Smooth muscle cell (in vitro differentiated cells): ENCODE results near the gene SH3RF3. TPM values are rescaled to one million over a fixed set of nuclear protein-coding genes. Genes with fewer than 3 reads are reported as not detected.

ENCODE experiments used
- DNase-seq: peaks from one replicate; lab custom pipeline; 2025; ENCODE audit not compliant: unreplicated experiment; lab: John Stamatoyannopoulos, UW
- H2AFZ ChIP-seq: fragments of 200-600 bp; sonication (generic); 2 replicates; pipeline ENCODE4 v1.6.0; 2016; ENCODE audit warnings: antibody characterized with exemption, low read depth, mild to moderate bottlenecking
- H3F3A ChIP-seq: fragments of 200-600 bp; sonication (generic); 2 replicates; pipeline ENCODE4 v1.6.0; 2017; ENCODE audit warnings: antibody characterized with exemption, low read depth
- H3K27ac ChIP-seq: fragments of 200-600 bp; sonication (generic); 2 replicates; pipeline ENCODE4 v1.5.1; 2016; ENCODE audit warnings: low read depth, mild to moderate bottlenecking
- H3K27me3 ChIP-seq: fragments of 200-600 bp; sonication (generic); 2 replicates; pipeline ENCODE4 v1.6.1; 2016; ENCODE audit warnings: low read depth, mild to moderate bottlenecking
- H3K36me3 ChIP-seq: fragments of 200-600 bp; sonication (generic); 2 replicates; pipeline ENCODE4 v1.5.1; 2016; ENCODE audit warnings: low read depth
- H3K4me1 ChIP-seq: fragments of 200-600 bp; sonication (generic); 2 replicates; pipeline ENCODE4 v1.5.1; 2016; ENCODE audit warnings: low read depth
- H3K4me2 ChIP-seq: fragments of 200-600 bp; sonication (generic); 2 replicates; pipeline ENCODE4 v1.6.0; 2016; ENCODE audit warnings: mild to moderate bottlenecking
- H3K4me3 ChIP-seq: fragments of 200-600 bp; sonication (generic); 2 replicates; pipeline ENCODE4 v1.5.1; 2016; ENCODE audit warnings: mild to moderate bottlenecking
- H3K79me2 ChIP-seq: fragments of 200-600 bp; sonication (generic); 2 replicates; pipeline ENCODE4 v1.6.0; 2016; ENCODE audit warnings: low read depth, mild to moderate bottlenecking
- H3K9ac ChIP-seq: fragments of 200-600 bp; sonication (generic); 2 replicates; pipeline ENCODE4 v1.6.0; 2016; ENCODE audit warnings: low read depth
- H3K9me3 ChIP-seq: fragments of 200-600 bp; sonication (generic); replicated peaks from 2 replicates; pipeline ENCODE4 v1.5.1; 2016; ENCODE audit warnings: low read depth
- H4K20me1 ChIP-seq: fragments of 200-600 bp; sonication (generic); 2 replicates; pipeline ENCODE4 v1.6.0; 2016; ENCODE audit warnings: low read depth
- CTCF ChIP-seq: fragments of 200-600 bp; sonication (generic); IDR thresholded peaks from 2 replicates; pipeline ENCODE4 v1.5.1; 2017; ENCODE audit warnings: borderline replicate concordance, mild to moderate bottlenecking, antibody characterized with exemption; ENCODE audit not compliant: insufficient read depth, poor library complexity, severe bottlenecking
- WGBS: methylation state at CpG from one replicate; pipeline ENCODE4 v1.1.7; 2016; ENCODE audit warnings: low lambda C conversion rate; 5-methylcytosine and 5-hydroxymethylcytosine counted together
- polyA plus RNA-seq: library from polyadenylated mRNA; unstranded; fragments of >200 nt; fragmentation: Nextera tagmentation; extraction: Ambion mirVana; gene quantifications from 2 replicates; pipeline ENCODE4 v1.2.1, GENCODE V29; 2016
- total RNA-seq: library from RNA; depleted of rRNA; stranded (reverse); fragments of >200 nt; gene quantifications from 2 replicates; pipeline ENCODE4 v1.2.3, GENCODE V29; 2014

Gene SH3RF3
- total and polyA plus RNA-seq, 2 experiments from 2014 or later = 6.6 to 11.8 TPM

- no peak overlapping the region for H3K27ac ChIP-seq
- H2AFZ ChIP-seq = no peak overlapping the region
- H3K36me3 ChIP-seq = no peaks in the 10 kb centered on the region
- no peak overlapping the region for H3K9ac ChIP-seq
- H3K9me3 ChIP-seq = no peaks in the 10 kb centered on the region
- DNase-seq = no peak
- H3K4me1 ChIP-seq = peaks cover 12% of the 10 kb centered on the region
- WGBS = 93% methylated on average over 11 of the region's 11 CpGs
- no peaks in the 10 kb centered on the region for H3K79me2 ChIP-seq
- peaks cover 17% of the 10 kb centered on the region for H3F3A ChIP-seq
- TF ChIP-seq CTCF = no peak
- H3K4me3 ChIP-seq = no peak overlapping the region
- H4K20me1 ChIP-seq = no peaks in the 10 kb centered on the region
- no peaks in the 10 kb centered on the region for H3K27me3 ChIP-seq
- no peak overlapping the region for H3K4me2 ChIP-seq
Observed at GRCh38 chr2:109474319-109474825, 345.4 kb downstream of the SH3RF3 start.

- TF ChIP-seq CTCF = no peak
- H3K4me2 ChIP-seq = no peak overlapping the region
- H3K27ac ChIP-seq = no peak overlapping the region
- H3K4me3 ChIP-seq = no peak overlapping the region
- WGBS = 79% methylated on average over 6 of the region's 6 CpGs
- no peaks in the 10 kb centered on the region for H3K9me3 ChIP-seq
- no peaks in the 10 kb centered on the region for H3K36me3 ChIP-seq
- no peak overlapping the region for H2AFZ ChIP-seq
- no peaks in the 10 kb centered on the region for H3K79me2 ChIP-seq
- DNase-seq = no peak
- no peaks in the 10 kb centered on the region for H4K20me1 ChIP-seq
- H3F3A ChIP-seq = peaks cover 11% of the 10 kb centered on the region
- H3K4me1 ChIP-seq = peaks cover 6% of the 10 kb centered on the region
- no peak overlapping the region for H3K9ac ChIP-seq
- no peaks in the 10 kb centered on the region for H3K27me3 ChIP-seq
Observed at GRCh38 chr2:109475531-109476210, 346.7 kb downstream of the SH3RF3 start.

- no peak overlapping the region for H3K4me2 ChIP-seq
- no peaks in the 10 kb centered on the region for H4K20me1 ChIP-seq
- H3K27me3 ChIP-seq = no peaks in the 10 kb centered on the region
- H3K36me3 ChIP-seq = no peaks in the 10 kb centered on the region
- H3K4me3 ChIP-seq = no peak overlapping the region
- no peak for DNase-seq
- no peaks in the 10 kb centered on the region for H3K79me2 ChIP-seq
- H3F3A ChIP-seq = no peaks in the 10 kb centered on the region
- no peak overlapping the region for H3K27ac ChIP-seq
- no peaks in the 10 kb centered on the region for H3K9me3 ChIP-seq
- WGBS = 83% methylated on average over 10 of the region's 10 CpGs
- H3K4me1 ChIP-seq = peaks cover 6% of the 10 kb centered on the region
- H2AFZ ChIP-seq = no peak overlapping the region
- no peak for TF ChIP-seq CTCF
- H3K9ac ChIP-seq = no peak overlapping the region
Observed at GRCh38 chr2:109476641-109477441, 347.8 kb downstream of the SH3RF3 start.
